Skeletal muscle cell (primary cell): ENCODE measurements around the gene SLC31A2.
"Not testable (repeated sequence)": the region's sequence is repeated elsewhere in the genome, so short reads cannot be mapped to it uniquely, and the experiment has no call there.

Experiments
- DNase-seq: peaks from one replicate; pipeline ENCODE4 v3.0.0-alpha.2; 2010; ENCODE audit warnings: low read depth
- H3K4me3 ChIP-seq: 2 replicates; pipeline ENCODE4 v1.5.1; 2011; ENCODE audit warnings: low read depth, mild to moderate bottlenecking, control low read depth, low read length, moderate library complexity

SLC31A2 gene

GRCh38 chr9:113148781-113149510 is 1.9 kb upstream of the SLC31A2 start:
- no peak for DNase-seq
- H3K4me3 ChIP-seq = no peak overlapping the region

GRCh38 chr9:113149561-113149960 is 1.2 kb upstream of the SLC31A2 start:
- DNase-seq, H3K4me3 ChIP-seq: not testable (repeated sequence)

GRCh38 chr9:113151696-113152630 is 1.2 kb downstream of the SLC31A2 start:
- no peak for DNase-seq
- peak overlapping the region; percentile 85 for H3K4me3 ChIP-seq

GRCh38 chr9:113152699-113153098 is 1.9 kb downstream of the SLC31A2 start:
- no peak for DNase-seq
- H3K4me3 ChIP-seq = no peak overlapping the region

- H3K4me3 ChIP-seq = no peak overlapping the region
- DNase-seq = no peak
Observed at GRCh38 chr9:113153599-113153998, 2.8 kb downstream of the SLC31A2 start.

GRCh38 chr9:113154471-113154870 is 3.7 kb downstream of the SLC31A2 start:
- DNase-seq = peak; percentile 69

GRCh38 chr9:113154946-113155345 is 4.1 kb downstream of the SLC31A2 start:
- no peak for DNase-seq
- no peak overlapping the region for H3K4me3 ChIP-seq

More at GRCh38 chr9:113154471-113154870, 3.7 kb downstream of the SLC31A2 start:
- no peak overlapping the region for H3K4me3 ChIP-seq

GRCh38 chr9:113155911-113156588 is 5.2 kb downstream of the SLC31A2 start:
- H3K4me3 ChIP-seq = no peak overlapping the region
- no peak for DNase-seq

GRCh38 chr9:113156880-113157279 is 6.1 kb downstream of the SLC31A2 start:
- no peak overlapping the region for H3K4me3 ChIP-seq
- no peak for DNase-seq

GRCh38 chr9:113158446-113158845 is 7.6 kb downstream of the SLC31A2 start:
- H3K4me3 ChIP-seq = no peak overlapping the region

GRCh38 chr9:113160571-113160970 is 9.8 kb downstream of the SLC31A2 start:
- no peak overlapping the region for H3K4me3 ChIP-seq
- DNase-seq = no peak

More at GRCh38 chr9:113158446-113158845, 7.6 kb downstream of the SLC31A2 start:
- no peak for DNase-seq

GRCh38 chr9:113163001-113163400 is 12.2 kb downstream of the SLC31A2 start:
- no peak overlapping the region for H3K4me3 ChIP-seq
- no peak for DNase-seq

GRCh38 chr9:113164536-113165300 is 13.9 kb downstream of the SLC31A2 start:
- no peak for DNase-seq
- no peak overlapping the region for H3K4me3 ChIP-seq

- no peak for DNase-seq
- no peak overlapping the region for H3K4me3 ChIP-seq
Observed at GRCh38 chr9:113166039-113166438, 15.2 kb downstream of the SLC31A2 start.

GRCh38 chr9:113168809-113169208 is 18.0 kb downstream of the SLC31A2 start:
- no peak overlapping the region for H3K4me3 ChIP-seq
- no peak for DNase-seq

- no peak for DNase-seq
- H3K4me3 ChIP-seq = no peak overlapping the region
Observed at GRCh38 chr9:113173341-113173740, 22.5 kb downstream of the SLC31A2 start.

GRCh38 chr9:113176803-113177202 is 26.0 kb downstream of the SLC31A2 start:
- H3K4me3 ChIP-seq = no peak overlapping the region
- DNase-seq = no peak

- no peak overlapping the region for H3K4me3 ChIP-seq
- DNase-seq = no peak
Observed at GRCh38 chr9:113177251-113177650, 26.4 kb downstream of the SLC31A2 start.

- H3K4me3 ChIP-seq = no peak overlapping the region
- no peak for DNase-seq
Observed at GRCh38 chr9:113178087-113178486, 27.3 kb downstream of the SLC31A2 start.
